Activated T-cell treated with anti-CD3 and anti-CD28 coated beads for 1 hour (primary cell): ENCODE measurements around the gene UGT2A2.
"Not testable (repeated sequence)": the region's sequence is repeated elsewhere in the genome, so short reads cannot be mapped to it uniquely, and the experiment has no call there.

Experiments
- DNase-seq: peaks from one replicate; pipeline ENCODE4 v3.0.0-alpha.2; 2020; ENCODE audit warnings: low read depth

Gene UGT2A2

DNA sequence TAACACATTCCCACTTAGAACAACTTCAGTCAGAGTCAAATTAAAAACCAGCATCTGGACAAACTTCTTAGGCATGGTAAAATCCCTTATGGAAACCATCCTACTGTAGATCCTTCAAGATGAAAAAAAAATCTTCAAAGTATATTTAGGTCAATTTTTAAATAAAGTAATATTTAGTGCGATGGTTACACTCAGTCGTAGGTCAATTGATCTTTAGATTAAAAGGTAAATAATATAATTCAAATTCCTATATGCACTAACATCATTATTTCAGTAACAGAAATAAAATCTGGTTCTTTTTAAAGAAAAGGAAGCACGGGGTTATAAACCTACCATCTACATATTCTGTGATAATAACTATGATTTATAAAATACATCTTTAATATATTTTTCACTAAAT is at the start of gene UGT2A2:
Gene UGT2A2, minus strand, starts transcription at position 101 of the 400 bp plus-strand sequence. Its CDS starts 2 bp downstream, at position 99.
- DNase-seq: no peak

DNA sequence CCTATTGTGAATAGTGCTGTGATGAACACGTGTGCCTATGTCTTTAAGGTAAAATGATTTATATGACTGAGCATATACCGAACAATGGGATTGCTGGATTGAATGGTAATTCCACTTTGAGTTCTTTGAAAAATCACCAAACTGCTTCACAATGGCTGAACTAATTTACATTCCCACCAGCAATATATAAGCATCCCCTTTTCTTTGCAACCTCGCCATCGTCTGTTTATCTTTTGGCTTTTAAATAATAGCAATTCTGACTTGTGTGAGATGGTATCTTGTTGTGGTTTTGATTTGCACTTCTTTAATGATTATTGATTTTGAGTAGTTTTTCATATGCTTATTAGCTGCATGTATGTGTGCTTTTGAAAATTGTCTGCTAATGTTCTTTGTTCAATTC is 45.4 kb upstream of the UGT2A2 start:
- DNase-seq: no peak

DNA sequence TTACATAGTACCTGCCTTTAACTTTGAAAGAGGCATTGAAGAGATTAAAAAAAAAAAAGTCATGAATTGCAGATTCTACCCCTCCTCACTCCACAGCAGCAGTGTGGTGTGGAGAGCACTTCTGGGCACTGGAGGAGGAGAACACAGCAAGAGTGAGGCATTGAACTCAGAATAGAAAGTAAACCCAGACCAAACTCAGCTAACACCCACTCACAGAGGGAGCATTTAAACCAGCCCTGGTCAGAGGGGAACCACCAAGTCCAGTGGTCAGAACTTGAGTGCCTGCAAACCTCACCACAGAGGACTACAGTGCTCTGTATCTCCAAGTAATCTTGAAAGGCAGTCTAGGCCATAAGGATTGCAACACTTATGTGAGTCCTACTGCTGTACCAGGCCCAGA is 29.2 kb upstream of the UGT2A2 start:
- DNase-seq: no peak

DNA sequence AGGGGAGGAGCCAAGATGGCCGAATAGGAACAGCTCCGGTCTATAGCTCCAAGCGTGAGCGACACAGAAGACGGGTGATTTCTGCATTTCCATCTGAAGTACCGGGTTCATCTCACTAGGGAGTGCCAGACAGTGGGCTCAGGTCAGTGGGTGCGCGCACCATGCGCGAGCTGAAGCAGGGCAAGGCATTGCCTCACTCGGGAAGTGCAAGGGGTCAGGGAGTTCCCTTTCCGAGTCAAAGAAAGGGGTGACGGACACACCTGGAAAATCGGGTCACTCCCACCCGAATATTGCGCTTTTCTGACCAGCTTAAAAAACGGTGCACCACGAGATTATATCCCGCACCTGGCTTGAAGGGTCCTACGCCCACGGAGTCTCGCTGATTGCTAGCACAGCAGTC is 24.6 kb upstream of the UGT2A2 start:
- DNase-seq: not testable (repeated sequence)

DNA sequence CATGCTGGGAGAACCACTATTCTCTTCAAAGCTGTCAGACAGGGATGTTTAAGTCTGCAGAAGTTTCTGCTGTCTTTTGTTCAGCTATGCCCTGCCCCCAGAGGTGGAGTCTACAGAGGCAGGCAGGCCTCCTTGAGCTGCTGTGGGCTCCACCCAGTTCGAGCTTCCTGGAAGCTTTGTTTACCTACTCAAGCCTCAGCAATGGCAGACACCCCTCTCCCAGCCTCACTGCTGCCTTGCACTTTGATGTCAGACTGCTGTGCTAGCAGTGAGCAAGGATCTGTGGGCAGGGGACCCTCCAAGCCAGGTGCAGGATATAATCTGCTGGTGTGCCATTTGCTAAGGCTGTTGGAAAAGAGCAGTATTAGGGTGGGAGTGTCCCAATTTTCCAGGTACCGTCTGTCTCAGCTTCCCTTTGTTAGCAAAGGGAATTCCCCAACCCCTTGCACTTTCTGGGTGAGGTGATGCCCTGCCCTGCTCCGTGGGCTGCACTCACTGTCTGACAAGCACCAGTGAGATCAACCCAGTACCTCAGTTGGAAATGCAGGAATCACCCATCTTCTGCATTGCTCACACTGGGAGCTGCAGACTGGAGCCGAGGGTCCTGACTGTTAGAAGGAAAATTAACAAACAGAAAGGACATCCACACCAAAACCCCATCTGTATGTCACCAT is 21.8 kb upstream of the UGT2A2 start:
- DNase-seq: not testable (repeated sequence)

DNA sequence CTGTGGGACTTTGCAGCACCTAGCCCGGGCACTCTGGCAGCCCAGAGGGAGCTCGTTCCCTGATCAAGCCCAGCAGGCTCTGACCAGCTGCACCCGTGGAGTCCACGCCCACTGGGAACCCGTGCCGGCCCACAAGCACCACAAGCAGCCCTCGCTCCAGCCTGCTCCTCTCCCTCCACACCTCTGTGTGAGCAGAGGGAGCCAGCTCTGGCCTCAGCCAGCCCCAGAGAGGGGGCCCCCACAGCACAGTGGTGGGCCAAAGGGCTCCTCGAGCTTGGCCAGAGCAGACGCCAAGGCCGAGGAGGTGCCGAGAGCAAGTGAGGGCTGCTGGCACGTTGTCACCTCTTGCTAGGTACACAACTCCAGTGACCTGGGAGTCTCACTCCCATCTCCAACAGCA is 18.7 kb upstream of the UGT2A2 start:
- no peak for DNase-seq

DNA sequence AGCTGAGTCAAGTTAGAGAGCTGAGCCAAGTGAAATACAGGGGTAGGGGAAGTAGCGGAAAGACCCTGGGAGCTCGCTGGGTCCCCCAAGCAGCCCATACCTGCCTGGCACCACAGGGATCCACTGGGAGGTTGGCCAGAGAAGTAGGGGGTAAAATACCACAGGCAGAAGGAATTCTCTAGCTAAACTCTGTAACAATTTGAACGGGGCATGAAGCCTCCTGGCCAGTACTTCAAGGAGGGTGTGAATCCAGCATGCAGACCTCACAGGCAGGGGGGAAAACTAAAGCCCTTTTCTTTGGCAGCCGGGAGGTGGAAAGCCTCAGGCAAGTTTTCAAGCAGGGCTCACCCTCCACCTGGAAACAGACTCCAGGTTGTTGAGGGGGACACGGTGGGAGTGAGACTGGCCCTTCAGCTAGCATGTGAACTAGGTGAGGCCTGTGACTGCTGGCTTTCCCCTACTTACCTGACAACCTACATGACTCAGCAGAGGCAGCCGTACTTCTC is 17.3 kb upstream of the UGT2A2 start:
- DNase-seq: no peak

DNA sequence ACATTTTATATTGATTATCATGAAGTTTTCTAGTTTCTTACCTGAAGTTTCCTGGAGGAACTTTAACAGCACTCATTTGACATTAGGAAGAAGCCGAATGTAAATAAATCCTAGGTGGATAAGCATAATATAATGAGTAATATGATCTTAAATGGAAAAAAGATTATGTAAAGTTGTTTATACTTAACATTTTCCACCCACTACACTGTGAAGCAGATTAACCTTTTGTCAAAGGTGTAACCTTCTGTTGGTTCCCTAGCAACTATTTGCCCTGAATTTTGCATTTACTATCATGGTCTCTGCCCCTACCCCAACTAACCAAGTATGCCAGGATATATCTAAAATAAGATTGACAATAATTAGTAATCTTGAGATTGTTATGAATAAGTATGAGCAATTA is 13.7 kb upstream of the UGT2A2 start, which contains the start of gene UGT2A1:
Gene UGT2A1, minus strand, starts transcription at position 101 of the 400 bp plus-strand sequence. CDS start 5,603 bp downstream, outside the sequence.
- DNase-seq: no peak

DNA sequence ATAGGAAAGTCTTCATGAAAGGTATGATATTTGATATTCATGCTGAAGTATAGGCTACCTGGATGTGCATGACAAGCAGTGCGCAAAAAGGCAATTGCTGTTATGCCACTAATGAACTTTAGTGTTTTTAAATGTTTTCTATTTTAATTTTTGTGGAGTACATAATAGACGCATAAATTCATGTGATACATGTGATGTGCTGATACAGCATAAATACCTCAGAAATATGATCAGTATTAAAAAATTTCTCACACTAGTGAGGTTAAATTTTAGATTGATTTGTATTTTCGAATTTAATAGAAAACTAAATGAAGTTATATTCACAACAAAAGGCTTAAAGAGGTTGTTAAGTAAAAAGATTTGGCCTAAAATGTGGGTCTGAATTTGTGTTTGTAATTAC is 11.4 kb upstream of the UGT2A2 start:
- DNase-seq: no peak

DNA sequence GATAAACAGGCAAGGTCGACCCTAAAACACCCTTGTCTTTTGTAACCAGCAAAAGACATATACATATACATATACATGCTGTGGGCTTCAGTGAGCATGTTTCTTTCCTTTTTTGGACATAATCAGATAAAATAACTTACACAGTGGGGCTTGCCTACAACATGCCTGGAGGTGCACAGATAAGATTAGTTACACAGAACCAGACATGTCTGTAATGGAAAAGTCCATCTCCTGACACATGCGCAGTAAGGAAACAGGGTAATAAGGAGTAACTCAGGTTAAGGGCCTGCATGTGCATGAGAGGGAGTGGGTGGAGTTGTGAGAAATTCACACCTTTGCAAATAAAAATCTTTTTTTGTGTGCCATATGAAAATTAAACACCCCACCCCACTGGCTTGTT is 10.2 kb upstream of the UGT2A2 start:
- no peak for DNase-seq

DNA sequence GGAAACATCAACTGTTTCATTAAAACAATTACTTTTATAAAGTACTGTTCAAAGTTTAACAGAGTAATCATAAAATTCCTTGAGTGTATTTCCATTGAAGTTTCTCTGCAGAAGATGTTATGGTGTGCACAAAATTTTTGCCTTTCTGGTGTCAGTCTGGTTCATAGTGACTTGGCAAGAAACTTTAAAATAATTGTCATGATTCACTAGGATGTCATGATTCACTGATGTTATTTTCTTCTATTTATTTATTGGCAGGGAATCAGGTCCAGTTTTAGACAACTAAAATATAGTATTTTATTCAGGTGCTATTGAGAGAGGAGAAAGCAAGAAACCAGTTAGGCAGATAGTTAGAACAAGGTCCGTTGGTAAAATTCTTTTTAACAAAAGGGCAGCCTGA is 9.8 kb upstream of the UGT2A2 start:
- no peak for DNase-seq

DNA sequence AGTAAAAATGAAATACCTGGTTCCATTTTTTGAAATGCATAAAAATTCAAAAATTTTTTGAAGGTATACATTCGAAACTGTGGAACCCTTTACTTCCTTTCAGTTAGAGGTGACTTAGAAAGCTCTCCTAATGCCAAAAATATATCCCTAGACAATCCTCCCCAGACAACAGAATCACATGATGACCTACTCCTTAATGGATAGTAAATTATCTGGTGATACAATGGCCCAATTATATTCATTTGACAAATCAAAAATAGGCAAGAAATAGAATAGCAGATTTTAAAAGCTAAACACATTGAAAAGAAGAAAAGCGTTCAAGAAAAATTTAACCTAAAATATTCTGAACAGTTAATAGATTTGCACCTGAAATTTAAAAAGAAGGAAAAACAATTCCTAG is 3.5 kb upstream of the UGT2A2 start:
- DNase-seq: no peak

DNA sequence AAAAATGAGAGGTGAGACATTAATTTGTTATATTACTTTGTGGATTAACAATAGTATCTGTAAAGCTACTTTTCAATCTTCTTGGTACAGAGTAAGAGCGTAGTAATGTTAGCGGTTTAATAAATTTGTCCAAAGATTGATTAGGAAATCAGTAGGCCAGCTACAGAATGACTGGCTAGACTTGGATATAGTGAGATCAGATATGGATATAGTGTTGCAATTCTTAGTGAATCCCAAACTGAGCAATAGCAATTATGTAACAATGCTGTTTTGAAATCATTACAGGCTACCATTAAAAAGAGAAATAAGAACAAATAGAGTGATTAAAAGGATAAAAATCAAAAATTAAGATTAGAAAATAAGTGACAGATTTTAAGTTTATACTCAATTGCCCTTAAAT is 847 bp upstream of the UGT2A2 start:
- no peak for DNase-seq

DNA sequence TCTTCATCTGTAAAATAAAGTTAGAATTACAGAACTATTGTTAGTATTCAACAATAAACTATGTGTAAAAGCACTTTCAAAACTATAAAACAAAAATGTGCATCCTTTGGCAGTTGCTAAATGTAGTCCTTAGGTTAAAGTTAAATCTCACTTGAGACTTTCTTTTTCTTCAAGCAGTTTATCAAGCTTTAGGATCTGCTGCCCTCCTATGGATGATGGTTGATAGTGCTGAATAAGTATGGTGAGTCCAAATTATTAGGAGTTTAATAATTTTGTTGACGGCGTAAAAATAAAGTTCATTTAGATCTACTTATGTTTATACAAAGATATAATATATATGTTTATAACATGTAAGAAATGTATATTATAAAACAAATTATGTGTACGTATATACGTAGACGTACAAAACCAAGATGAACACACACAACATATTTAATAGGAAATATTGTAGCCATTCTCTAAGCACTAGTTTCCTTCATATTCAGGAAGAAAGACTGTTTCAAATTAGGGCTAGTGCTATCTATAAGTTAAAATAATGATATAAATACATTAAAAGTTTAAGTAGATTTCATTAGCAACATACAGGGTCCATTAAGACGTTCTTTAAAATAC is 22.3 kb downstream of the UGT2A2 start:
- no peak for DNase-seq

DNA sequence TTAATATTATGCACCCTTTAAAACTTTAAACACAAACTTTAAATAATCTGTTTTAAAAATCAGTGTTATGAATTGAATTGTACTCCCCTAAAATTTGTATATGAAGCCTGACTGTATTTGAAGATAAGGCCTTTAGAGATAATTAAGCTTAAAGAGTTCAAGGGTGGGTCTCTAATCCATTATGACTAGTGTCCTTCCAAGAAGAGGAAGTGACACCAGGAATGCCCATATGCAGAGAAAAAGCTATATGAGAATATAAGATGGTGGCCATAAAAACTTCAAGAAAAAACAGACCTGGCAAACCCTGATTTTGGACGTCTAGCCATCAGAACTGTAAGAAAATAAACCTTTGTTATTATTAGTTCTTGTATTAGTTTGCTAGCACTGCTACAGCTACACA is 29.0 kb downstream of the UGT2A2 start:
- no peak for DNase-seq

DNA sequence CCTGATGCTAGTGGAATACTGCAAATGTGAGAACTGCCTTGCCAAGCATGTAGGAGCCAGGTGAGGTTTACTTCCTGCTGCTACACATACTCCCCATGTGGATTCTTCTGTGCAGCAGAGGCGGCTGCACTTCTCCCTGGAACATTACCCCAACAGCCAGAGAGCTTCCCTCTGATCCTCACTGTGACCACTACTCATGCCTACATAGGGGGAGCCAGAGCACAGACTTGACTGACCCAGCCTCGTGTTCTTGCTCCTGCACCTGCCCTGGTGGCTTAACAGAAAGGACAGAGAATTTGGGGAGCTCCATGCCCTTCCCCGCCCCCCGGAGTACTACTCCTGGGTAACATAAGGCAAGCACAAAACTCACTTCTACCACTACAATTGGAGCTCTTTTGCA is 38.4 kb downstream of the UGT2A2 start:
- no peak for DNase-seq

DNA sequence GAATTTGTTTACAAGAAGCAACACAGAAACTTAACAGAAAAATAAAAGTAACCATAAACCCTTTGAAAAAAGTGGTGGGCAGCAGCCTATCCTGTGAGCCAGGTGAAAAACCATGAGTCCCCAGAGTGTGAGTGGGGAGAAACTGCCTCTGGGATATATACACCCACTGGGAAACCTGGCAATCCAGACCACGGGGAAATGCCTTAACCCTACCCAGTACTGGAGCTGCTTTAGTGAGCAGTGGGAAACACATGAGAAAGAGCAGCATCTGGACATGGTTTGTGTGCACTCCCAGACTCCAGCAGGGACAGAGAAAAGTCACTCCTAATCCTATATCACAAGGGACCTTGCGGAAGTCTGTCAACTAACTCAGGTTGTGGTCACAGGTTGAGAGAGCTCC is 39.4 kb downstream of the UGT2A2 start:
- no peak for DNase-seq

DNA sequence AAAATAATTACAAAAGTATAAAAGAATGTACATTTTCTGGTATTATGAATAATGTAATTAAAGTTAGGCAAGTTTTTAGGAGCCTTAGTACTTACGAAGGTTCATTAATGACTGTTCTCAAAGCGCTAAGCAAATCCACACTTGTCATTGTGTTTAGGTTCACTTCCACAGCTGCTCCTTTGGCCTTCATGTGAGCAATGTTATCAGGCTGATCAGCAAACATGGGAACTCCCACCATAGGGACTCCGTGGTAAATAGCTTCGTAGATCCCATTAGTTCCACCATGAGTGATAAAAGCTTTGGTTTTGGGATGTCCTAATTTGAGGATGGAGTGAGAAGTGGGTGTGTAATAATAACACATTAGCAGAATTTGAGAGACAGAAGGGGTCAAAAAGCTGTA is 45.1 kb downstream of the UGT2A2 start:
- no peak for DNase-seq

DNA sequence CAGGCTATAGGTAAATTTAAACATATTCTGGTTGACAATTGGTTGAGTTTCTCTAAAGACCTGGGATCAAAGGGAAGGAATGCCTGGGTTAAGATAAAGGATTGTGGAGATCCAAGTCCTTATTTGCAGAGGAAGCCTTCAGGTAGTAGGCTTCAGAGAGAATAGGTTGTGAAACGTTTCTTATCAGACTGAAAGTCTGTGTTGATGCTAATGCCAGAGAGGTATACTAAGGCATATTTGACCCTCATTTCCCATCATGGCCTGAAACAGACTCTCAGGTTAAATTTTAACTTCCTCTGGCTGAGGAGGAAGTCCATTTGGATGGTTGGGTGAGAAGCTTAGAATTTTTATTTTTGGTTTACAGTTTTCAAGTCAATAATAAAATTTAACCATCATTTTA is 48.1 kb downstream of the UGT2A2 start:
- no peak for DNase-seq

DNA sequence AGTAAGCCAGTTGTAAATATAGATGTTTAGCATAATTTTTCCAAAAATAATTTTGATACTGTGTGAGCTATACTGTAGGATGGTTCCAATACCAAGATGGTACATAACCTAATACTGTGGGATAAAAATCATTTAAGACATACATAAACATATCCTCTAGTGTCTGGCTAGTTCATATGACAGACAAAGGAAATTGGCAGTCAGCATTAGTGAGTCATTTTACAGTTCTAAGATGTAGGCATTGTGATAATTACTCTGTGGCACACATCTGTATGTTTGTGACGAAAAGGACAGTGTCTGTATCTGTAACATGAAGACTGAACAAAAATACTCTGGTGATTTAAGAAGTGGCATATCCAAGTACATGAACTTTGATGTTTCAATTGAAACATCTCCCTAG is 49.6 kb downstream of the UGT2A2 start:
- no peak for DNase-seq

DNA sequence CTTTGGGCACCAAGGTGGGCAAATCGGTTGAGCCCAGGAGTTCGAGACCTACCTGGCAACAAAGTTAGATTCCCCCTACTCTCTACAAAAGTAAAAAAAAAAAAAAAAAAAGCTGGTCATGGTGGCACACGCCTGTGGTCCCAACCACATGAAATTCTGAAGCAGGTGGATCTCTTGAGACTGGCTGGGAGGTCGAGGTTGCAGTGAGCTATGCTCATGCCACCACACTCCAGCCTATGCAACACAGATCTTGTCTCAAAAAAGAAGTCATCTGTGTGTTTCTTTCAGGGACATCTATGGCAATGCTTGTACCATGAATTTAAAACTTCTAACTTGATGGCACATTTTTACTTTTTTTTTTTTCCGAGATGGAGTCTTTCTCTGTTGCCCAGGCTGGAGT is 55.3 kb downstream of the UGT2A2 start:
- no peak for DNase-seq

DNA sequence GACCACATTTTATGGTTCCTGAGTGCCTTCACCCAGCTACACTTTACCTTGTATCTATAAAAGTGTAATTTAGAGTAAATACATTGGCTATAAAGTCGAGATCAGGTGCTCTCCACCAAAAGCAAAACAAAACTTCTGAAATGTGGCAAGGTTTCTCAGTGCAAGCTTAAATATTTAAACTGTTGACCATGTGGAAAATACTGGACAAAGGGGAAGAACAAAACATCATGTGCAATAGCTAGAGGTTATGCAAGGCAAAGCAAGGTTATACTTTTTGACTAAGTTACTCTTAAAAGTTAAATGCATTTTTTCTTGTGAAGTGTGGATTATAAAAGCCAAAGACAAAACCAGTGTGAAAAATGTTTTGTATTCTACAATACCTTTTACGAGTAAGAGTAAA is 55.9 kb downstream of the UGT2A2 start:
- DNase-seq: no peak

DNA sequence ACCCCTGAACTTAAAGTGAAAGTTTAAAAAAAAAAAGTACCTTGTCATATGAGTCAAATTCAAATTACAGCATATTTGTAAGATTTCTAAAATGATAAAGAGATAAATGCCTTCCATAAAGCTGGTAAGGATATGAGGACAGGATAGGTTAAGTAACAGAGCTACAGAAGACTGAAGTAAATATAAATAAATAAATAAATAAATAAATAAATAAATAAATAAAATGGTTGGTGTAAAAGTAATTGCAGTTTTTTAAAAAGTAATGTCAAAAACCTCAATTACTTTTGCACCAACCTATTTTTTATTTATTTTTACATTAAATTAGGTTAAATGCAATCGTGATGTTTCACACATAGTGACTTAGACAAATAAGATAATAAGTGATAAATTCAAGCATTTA is 62.2 kb downstream of the UGT2A2 start:
- no peak for DNase-seq
